HCT116 (cell line): ENCODE measurements around the gene MCC.

ENCODE experiments used
- CTCF ChIP-seq, 3 experiments: fragments of 200-600 bp in 1 of 3; sonication (generic) in 1 of 3; IDR thresholded peaks in 2 of 3; conservative IDR thresholded peaks in 1 of 3; 2 replicates each; pipeline ENCODE4 v1.5.1; 2012 to 2017; ENCODE audit warnings: low read depth in 2 of 3, low read length in 2 of 3, antibody characterized with exemption in 1 of 3, borderline replicate concordance in 1 of 3, control low read depth in 1 of 3, mild to moderate bottlenecking in 1 of 3, mixed read lengths in 1 of 3, mixed run types in 1 of 3, moderate library complexity in 1 of 3; ENCODE audit not compliant: insufficient read depth in 1 of 3
- EZH2 ChIP-seq: fragments of 200-600 bp; sonication (generic); IDR thresholded peaks from 2 replicates; pipeline ENCODE4 v1.6.1; 2017; ENCODE audit warnings: antibody characterized with exemption, mixed run types
- POLR2A ChIP-seq: IDR thresholded peaks from 2 replicates; pipeline ENCODE4 v1.7.0; 2011; ENCODE audit warnings: borderline replicate concordance; ENCODE audit not compliant: insufficient read depth, insufficient read length; ENCODE audit errors: extremely low read depth
- POLR2AphosphoS5 ChIP-seq: IDR thresholded peaks from 2 replicates; pipeline ENCODE4 v1.6.1; 2011; ENCODE audit warnings: mild to moderate bottlenecking, low read depth, low read length, moderate library complexity
- ZBTB33 ChIP-seq: IDR thresholded peaks from 2 replicates; pipeline ENCODE4 v1.6.1; 2011; ENCODE audit warnings: mild to moderate bottlenecking, low read length, moderate library complexity; ENCODE audit not compliant: insufficient replicate concordance; ENCODE audit errors: extremely low read depth

- TF ChIP-seq POLR2AphosphoS5: no peak
- TF ChIP-seq CTCF (IDR thresholded peaks at IDR 0.05 in 2 of 3, conservative IDR thresholded peaks at IDR 0.05 in 1 of 3; ENCODE audit: borderline replicate concordance in 1 of 3, insufficient read depth in 1 of 3, low read depth in 2 of 3, low read length in 2 of 3): no peak
- no peak for TF ChIP-seq POLR2A
- no peak for TF ChIP-seq EZH2
- TF ChIP-seq ZBTB33: no peak
Observed at GRCh38 chr5:113232667-113233066, 255.6 kb downstream of the MCC start.
